ENCODE measurements around the gene RAB11FIP3.

Gene RAB11FIP3

GRCh38 chr16:556474-557173, 131.2 kb downstream of the RAB11FIP3 start:
- no peak for DNase-seq

GRCh38 chr16:557463-558297, 132.2 kb downstream of the RAB11FIP3 start:
- no peak for DNase-seq

GRCh38 chr16:558298-559020, 133.0 kb downstream of the RAB11FIP3 start:
- DNase-seq: no peak

GRCh38 chr16:559021-559380, 133.6 kb downstream of the RAB11FIP3 start:
- DNase-seq: no peak

- no peak for DNase-seq
Observed at GRCh38 chr16:559411-560203, 134.2 kb downstream of the RAB11FIP3 start.

- no peak for DNase-seq
Observed at GRCh38 chr16:560204-560700, 134.8 kb downstream of the RAB11FIP3 start, which contains the start of gene PRR35. Gene PRR35, plus strand, starts transcription at chr16:560394. Its CDS starts 2,901 bp downstream, at chr16:563295.

- no peak for DNase-seq
Observed at GRCh38 chr16:560701-561412, 135.4 kb downstream of the RAB11FIP3 start.

- DNase-seq: no peak
Observed at GRCh38 chr16:561413-561794, 136.0 kb downstream of the RAB11FIP3 start.

GRCh38 chr16:561957-562938, 136.8 kb downstream of the RAB11FIP3 start:
- no peak for DNase-seq

- DNase-seq: no peak
Observed at GRCh38 chr16:563072-563644, 137.7 kb downstream of the RAB11FIP3 start.

- DNase-seq: no peak
Observed at GRCh38 chr16:564690-565418, 139.4 kb downstream of the RAB11FIP3 start.

GRCh38 chr16:565419-566330, 140.2 kb downstream of the RAB11FIP3 start:
- no peak for DNase-seq

GRCh38 chr16:566475-567372, 141.3 kb downstream of the RAB11FIP3 start, which contains the start of gene NHLRC4:
Gene NHLRC4, plus strand, starts transcription at chr16:567005. Its CDS starts 1,043 bp downstream, at chr16:568048.
- DNase-seq: peak; percentile 40

GRCh38 chr16:567373-568256, 142.2 kb downstream of the RAB11FIP3 start:
- DNase-seq: no peak

- DNase-seq: no peak
Observed at GRCh38 chr16:568401-569258, 143.2 kb downstream of the RAB11FIP3 start.

Data from activated CD4-positive, alpha-beta T cell treated with anti-CD3 and anti-CD28 coated beads, Interleukin-2, amount 50 U/mL, for 1 hour (primary cell).